ENCODE data around the gene CTU1.

The CTU1 gene

GRCh38 chr19:51059715-51060114 lies 48.5 kb downstream of the CTU1 start:
- Histone ChIP-seq H3K79me2 (ENCODE audit: control insufficient read depth, insufficient read depth, low read length, poor library complexity) (no peaks in the 10 kb centered on the region), H3K4me1 (ENCODE audit: control insufficient read depth in 1 of 2, insufficient read depth in 2 of 2, low read length in 2 of 2) (peaks cover 0 to 2% of the 10 kb centered on the region in 2 experiments), H3K27ac (ENCODE audit: low read depth, low read length) (no peak overlapping the region), H3K36me3 (ENCODE audit: control insufficient read depth in 1 of 2, insufficient read depth in 2 of 2, low read length in 2 of 2) (no peaks in the 10 kb centered on the region), H2BK5ac (ENCODE audit: low read depth, low read length, poor library complexity) (no peak overlapping the region), H3K18ac (ENCODE audit: low read length) (no peak overlapping the region), H3K4me3 (ENCODE audit: low read depth, low read length) (no peak overlapping the region), H4K8ac (ENCODE audit: low read depth, low read length) (no peak overlapping the region), H4K91ac (ENCODE audit: low read depth, low read length) (no peak overlapping the region), H3K79me1 (ENCODE audit: low read length) (no peaks in the 10 kb centered on the region), H3K27me3 (ENCODE audit: insufficient read depth, low read length) (no peaks in the 10 kb centered on the region), H2AK5ac (ENCODE audit: low read length) (no peak overlapping the region), H3K4me2 (ENCODE audit: low read length) (no peak overlapping the region), H4K12ac (ENCODE audit: low read depth, low read length) (no peak overlapping the region), H2BK12ac (ENCODE audit: low read length) (no peak overlapping the region), H3K4ac (ENCODE audit: low read depth, low read length) (no peak overlapping the region), H2AFZ (ENCODE audit: insufficient read depth, low read length, poor library complexity) (no peak overlapping the region), H3K14ac (ENCODE audit: low read length) (no peak overlapping the region), H3K23ac (ENCODE audit: low read length) (no peak overlapping the region), H2BK120ac (ENCODE audit: insufficient read depth, low read length, poor library complexity) (no peak overlapping the region), H3K9ac (ENCODE audit: low read length) (no peak overlapping the region), H3K9me3 (ENCODE audit: insufficient read depth, low read depth, low read length) (no peaks in the 10 kb centered on the region)
- DNase-seq = no peak
- WGBS (ENCODE audit: extremely low coverage, insufficient coverage, insufficient read length) = no CpG with 5 or more reads among the region's 7 CpGs

GRCh38 chr19:51055866-51056265 lies 52.3 kb downstream of the CTU1 start:
- H3K18ac ChIP-seq (ENCODE audit: low read length) = no peak overlapping the region
- H3K4me3 ChIP-seq (ENCODE audit: low read depth, low read length) = no peak overlapping the region
- no peak overlapping the region for H2BK5ac ChIP-seq (ENCODE audit: low read depth, low read length, poor library complexity)
- H4K12ac ChIP-seq (ENCODE audit: low read depth, low read length) = no peak overlapping the region
- no peak overlapping the region for H2BK120ac ChIP-seq (ENCODE audit: insufficient read depth, low read length, poor library complexity)
- H3K79me1 ChIP-seq (ENCODE audit: low read length) = no peaks in the 10 kb centered on the region
- no peak overlapping the region for H3K23ac ChIP-seq (ENCODE audit: low read length)
- H3K4me1 ChIP-seq (ENCODE audit: control insufficient read depth in 1 of 2, insufficient read depth in 2 of 2, low read length in 2 of 2) = no peaks in the 10 kb centered on the region
- H4K8ac ChIP-seq (ENCODE audit: low read depth, low read length) = no peak overlapping the region
- no peaks in the 10 kb centered on the region for H3K27me3 ChIP-seq (ENCODE audit: insufficient read depth, low read length)
- H3K27ac ChIP-seq (ENCODE audit: low read depth, low read length) = no peak overlapping the region
- H3K79me2 ChIP-seq (ENCODE audit: control insufficient read depth, insufficient read depth, low read length, poor library complexity) = no peaks in the 10 kb centered on the region
- H3K4me2 ChIP-seq (ENCODE audit: low read length) = no peak overlapping the region
- H4K91ac ChIP-seq (ENCODE audit: low read depth, low read length) = no peak overlapping the region
- no peaks in the 10 kb centered on the region for H3K9me3 ChIP-seq (ENCODE audit: insufficient read depth, low read depth, low read length)
- no peaks in the 10 kb centered on the region for H3K36me3 ChIP-seq (ENCODE audit: control insufficient read depth in 1 of 2, insufficient read depth in 2 of 2, low read length in 2 of 2)
- no peak overlapping the region for H3K14ac ChIP-seq (ENCODE audit: low read length)
- DNase-seq = no peak
- no peak overlapping the region for H2BK12ac ChIP-seq (ENCODE audit: low read length)
- H3K4ac ChIP-seq (ENCODE audit: low read depth, low read length) = no peak overlapping the region
- no peak overlapping the region for H2AK5ac ChIP-seq (ENCODE audit: low read length)
- no peak overlapping the region for H3K9ac ChIP-seq (ENCODE audit: low read length)
- no peak overlapping the region for H2AFZ ChIP-seq (ENCODE audit: insufficient read depth, low read length, poor library complexity)
